Stimulated activated CD4-positive, alpha-beta T cell treated with anti-CD3 and anti-CD28 coated beads, Interleukin-1b, Interleukin-23, amount 100 ng/mL, for 48 hours (primary cell): ENCODE measurements around the gene NIN.

Experiments
- DNase-seq: peaks from one replicate; pipeline ENCODE4 v3.0.0-alpha.2; 2020

The NIN gene

GRCh38 chr14:50837271-50837670, 6.3 kb upstream of the NIN start:
- DNase-seq = no peak

- no peak for DNase-seq
Measured at GRCh38 chr14:50836515-50836914, 5.6 kb upstream of the NIN start.

- no peak for DNase-seq
Measured at GRCh38 chr14:50835280-50835679, 4.3 kb upstream of the NIN start.

- DNase-seq = no peak
Measured at GRCh38 chr14:50834802-50835276, 3.9 kb upstream of the NIN start.

GRCh38 chr14:50832935-50833630, 2.1 kb upstream of the NIN start:
- no peak for DNase-seq

GRCh38 chr14:50831726-50832168, 785 bp upstream of the NIN start:
- DNase-seq = no peak

- DNase-seq = peak; percentile 63
Measured at GRCh38 chr14:50830044-50830931, 674 bp downstream of the NIN start.

- no peak for DNase-seq
Measured at GRCh38 chr14:50829489-50830043, 1.4 kb downstream of the NIN start.

GRCh38 chr14:50828721-50829488, 2.1 kb downstream of the NIN start:
- no peak for DNase-seq

- DNase-seq = no peak
Measured at GRCh38 chr14:50826681-50827080, 4.3 kb downstream of the NIN start.

- DNase-seq = no peak
Measured at GRCh38 chr14:50825307-50825706, 5.7 kb downstream of the NIN start.

- no peak for DNase-seq
Measured at GRCh38 chr14:50823762-50824636, 7.0 kb downstream of the NIN start.

- peak; percentile 40 for DNase-seq
Measured at GRCh38 chr14:50823051-50823761, 7.8 kb downstream of the NIN start.

- DNase-seq = no peak
Measured at GRCh38 chr14:50822501-50823042, 8.4 kb downstream of the NIN start.

- DNase-seq = peak; percentile 14
Measured at GRCh38 chr14:50821510-50822464, 9.2 kb downstream of the NIN start.

GRCh38 chr14:50820786-50821509, 10.0 kb downstream of the NIN start:
- no peak for DNase-seq

- peak; percentile 38 for DNase-seq
Measured at GRCh38 chr14:50819303-50819702, 11.7 kb downstream of the NIN start.

- DNase-seq = no peak
Measured at GRCh38 chr14:50816395-50817047, 14.4 kb downstream of the NIN start.
